B cell (primary cell): ENCODE results near the gene MYO10. TPM values are rescaled to one million over a fixed set of nuclear protein-coding genes. Genes with fewer than 3 reads are reported as not detected.

ENCODE experiments used
- ATAC-seq: fragments of 200-7000 bp; cut with Tn5 transposase; one replicate; pipeline ENCODE4 v1.10.0; 2021; ENCODE audit warnings: low read depth, mild to moderate bottlenecking, moderate number of reproducible peaks, moderate library complexity
- CTCF ChIA-PET: fragments of 350-600 bp; sonication (Branson Sonifier 250); formaldehyde crosslinking; loops from one replicate; lab custom pipeline; 2021; ENCODE audit warnings: antibody characterized with exemption, inconsistent platforms; lab: Charles Lee
- POLR2A ChIA-PET: fragments of 350-600 bp; sonication (Branson Sonifier 250); formaldehyde crosslinking; loops from one replicate; lab custom pipeline; 2021; ENCODE audit warnings: antibody characterized with exemption; lab: Charles Lee
- DNase-seq: peaks from one replicate; pipeline ENCODE4 v3.0.0; 2013
- H2AFZ ChIP-seq: 2 replicates; pipeline ENCODE4 v1.6.1; 2012; ENCODE audit warnings: mild to moderate bottlenecking, low read depth, low read length; ENCODE audit not compliant: insufficient read depth, poor library complexity, severe bottlenecking
- H3K27ac ChIP-seq, 2 donors: 1 replicate in 1 of 2; 2 replicates in 1 of 2; pipeline ENCODE4 v1.5.1; 2012 to 2013; ENCODE audit warnings: low read length in 2 of 2, mild to moderate bottlenecking in 2 of 2, moderate library complexity in 1 of 2
- H3K27me3 ChIP-seq, 4 experiments: fragments of 200-600 bp in 1 of 4; sonication (generic) in 1 of 4; replicated peaks in 1 of 4; 1 replicate in 2 of 4; 2 replicates in 2 of 4; pipeline versions ENCODE4 v1.6.1 to v1.7.0; 2013 to 2016; ENCODE audit warnings: low read length in 3 of 4, mild to moderate bottlenecking in 2 of 4, mixed read lengths in 1 of 4, moderate library complexity in 1 of 4; ENCODE audit not compliant: insufficient read depth in 4 of 4, control insufficient read depth in 3 of 4; ENCODE audit errors: control extremely low read depth in 1 of 4
- H3K36me3 ChIP-seq, 2 experiments: replicated peaks in 1 of 2; 1 replicate in 1 of 2; 2 replicates in 1 of 2; pipeline versions ENCODE4 v1.6.1 to v1.7.1; 2013; ENCODE audit warnings: low read length in 1 of 2; ENCODE audit not compliant: insufficient read depth in 2 of 2, control insufficient read depth in 1 of 2; ENCODE audit errors: control extremely low read depth in 1 of 2, extremely low read depth in 1 of 2
- H3K4me1 ChIP-seq, 2 donors: fragments of 200-600 bp in 1 of 2; sonication (generic) in 1 of 2; 1 replicate in 1 of 2; 2 replicates in 1 of 2; pipeline versions ENCODE4 v1.5.1 to v1.6.1; 2013 to 2017; ENCODE audit warnings: low read length in 2 of 2; ENCODE audit not compliant: control insufficient read depth in 2 of 2, insufficient read depth in 2 of 2
- H3K4me2 ChIP-seq: replicated peaks from 2 replicates; pipeline ENCODE3; 2012; ENCODE audit warnings: mild to moderate bottlenecking, low read depth, low read length; ENCODE audit not compliant: poor library complexity, severe bottlenecking
- H3K4me3 ChIP-seq, 5 experiments: fragments of 200-600 bp in 1 of 5; sonication (generic) in 1 of 5; 1 replicate in 3 of 5; 2 replicates in 2 of 5; pipeline versions ENCODE4 v1.5.1 to v1.7.0; 2011 to 2016; ENCODE audit warnings: low read length in 4 of 5, mild to moderate bottlenecking in 4 of 5, low read depth in 2 of 5, control low read depth in 1 of 5, moderate library complexity in 1 of 5; ENCODE audit not compliant: insufficient read depth in 1 of 5; ENCODE audit errors: control extremely low read depth in 1 of 5, extremely low read depth in 1 of 5
- H3K79me2 ChIP-seq: fragments of 200-600 bp; sonication (generic); one replicate; pipeline ENCODE4 v1.6.0; 2016; ENCODE audit warnings: low read length; ENCODE audit not compliant: control insufficient read depth, insufficient read depth
- H3K9ac ChIP-seq: fragments of 200-600 bp; sonication (generic); 2 replicates; pipeline ENCODE4 v1.6.1; 2017; ENCODE audit warnings: mild to moderate bottlenecking, low read length, moderate library complexity
- H3K9me3 ChIP-seq, 3 donors: one replicate each; pipeline versions ENCODE4 v1.6.1 to v1.7.1; 2013; ENCODE audit warnings: low read length in 2 of 3; ENCODE audit not compliant: control insufficient read depth in 2 of 3, insufficient read depth in 1 of 3; ENCODE audit errors: control extremely low read depth in 1 of 3
- H4K20me1 ChIP-seq: 2 replicates; pipeline ENCODE4 v1.6.0; 2012; ENCODE audit warnings: mild to moderate bottlenecking, low read length; ENCODE audit not compliant: insufficient read depth, control insufficient read depth, poor library complexity, severe bottlenecking
- H3K27ac Mint-ChIP-seq: one replicate; pipeline ENCODE4 v1.8.0; 2021; ENCODE audit warnings: mixed read lengths
- H3K27me3 Mint-ChIP-seq: one replicate; pipeline ENCODE4 v1.8.0; 2021; ENCODE audit warnings: mixed read lengths
- H3K4me1 Mint-ChIP-seq: one replicate; pipeline ENCODE4 v1.8.0; 2021; ENCODE audit warnings: mixed read lengths
- H3K4me3 Mint-ChIP-seq: one replicate; pipeline ENCODE4 v1.8.0; 2021; ENCODE audit warnings: mixed read lengths
- H3K9me3 Mint-ChIP-seq: one replicate; pipeline ENCODE4 v1.8.0; 2022; ENCODE audit warnings: mixed read lengths; ENCODE audit not compliant: insufficient read depth
- CTCF ChIP-seq: fragments of 200-600 bp; IDR thresholded peaks from one replicate; pipeline ENCODE4 v1.8.0; 2022; ENCODE audit warnings: antibody characterized with exemption, mild to moderate bottlenecking
- EZH2 ChIP-seq: IDR thresholded peaks from 2 replicates; pipeline ENCODE4 v1.6.1; 2012; ENCODE audit warnings: borderline replicate concordance, low read depth, mild to moderate bottlenecking, moderate library complexity, low read length; ENCODE audit not compliant: insufficient read depth, poor library complexity, severe bottlenecking
- WGBS: methylation state at CpG from one replicate; pipeline ENCODE4 v1.1.5; 2013; ENCODE audit warnings: missing lambda C conversion rate; ENCODE audit not compliant: insufficient coverage; 5-methylcytosine and 5-hydroxymethylcytosine counted together
- intact Hi-C: fragments of 100-400 bp; cut with micrococcal nuclease; formaldehyde crosslinking; loops from one replicate; pipeline ENCODE4 v1.10.0; 2022
- polyA plus RNA-seq: library from polyadenylated mRNA; depleted of rRNA; stranded (reverse); fragments of >200 nt; gene quantifications from 2 replicates; pipeline ENCODE4 v1.2.3, GENCODE V29; 2012
- total RNA-seq, 2 donors: library from RNA; stranded (reverse); fragments of 120-200 nt in 1 of 2; gene quantifications; 1 replicate in 1 of 2; 2 replicates in 1 of 2; pipeline versions ENCODE4 v1.2.3 to v1.2.4, GENCODE V29; 2013 to 2022

MYO10 gene
- total and polyA plus RNA-seq, 2 donors (not counting 1 experiment from before 2014, with no cell fraction given) = 0.10 TPM; not detected in 1

GRCh38 chr5:16913187-16914107 is 22.6 kb downstream of the MYO10 start:
- Mint-ChIP-seq H3K27ac (no peak overlapping the region), H3K9me3 (peaks cover 3% of the 10 kb centered on the region), H3K4me3 (no peak overlapping the region), H3K27me3 (no peaks in the 10 kb centered on the region), H3K4me1 (no peaks in the 10 kb centered on the region)
- no peak overlapping the region for H3K4me2 ChIP-seq
- WGBS = 82% methylated on average over 5 of the region's 7 CpGs
- H3K4me1 ChIP-seq = no peaks in the 10 kb centered on the region
- no peak overlapping the region for H2AFZ ChIP-seq
- CTCF ChIA-PET = interaction anchor here (0.7 kb wide), 1 partner anchor 9 kb away, joined by 3 read pairs; no protein-coding TSS in a partner anchor
- no peak overlapping the region for H3K4me3 ChIP-seq
- intact Hi-C loops = no loop called here
- ATAC-seq (no peak), DNase-seq (no peak)
- H4K20me1 ChIP-seq = no peaks in the 10 kb centered on the region
- no peaks in the 10 kb centered on the region for H3K79me2 ChIP-seq
- H3K36me3 ChIP-seq = no peaks in the 10 kb centered on the region
- POLR2A ChIA-PET = no interaction called here
- no peaks in the 10 kb centered on the region for H3K9me3 ChIP-seq
- TF ChIP-seq CTCF (no peak), EZH2 (no peak)
- no peaks in the 10 kb centered on the region for H3K27me3 ChIP-seq
- no peak overlapping the region for H3K27ac ChIP-seq
- H3K9ac ChIP-seq = no peak overlapping the region

- WGBS = 95% methylated on average over 2 of the region's 6 CpGs
- no peaks in the 10 kb centered on the region for H4K20me1 ChIP-seq
- H3K27ac ChIP-seq = no peak overlapping the region
- H3K9me3 ChIP-seq = peaks cover 0 to 4% (median 0%) of the 10 kb centered on the region in 3 donors
- Mint-ChIP-seq H3K27ac (no peak overlapping the region), H3K4me3 (no peak overlapping the region), H3K4me1 (no peaks in the 10 kb centered on the region), H3K9me3 (peaks cover 3% of the 10 kb centered on the region), H3K27me3 (no peaks in the 10 kb centered on the region)
- H3K79me2 ChIP-seq = no peaks in the 10 kb centered on the region
- no peaks in the 10 kb centered on the region for H3K27me3 ChIP-seq
- no peak for DNase-seq
- ChIA-PET POLR2A (no interaction called here), CTCF (no interaction called here)
- no peak overlapping the region for H3K4me2 ChIP-seq
- ATAC-seq = no peak
- no peaks in the 10 kb centered on the region for H3K4me1 ChIP-seq
- no peaks in the 10 kb centered on the region for H3K36me3 ChIP-seq
- TF ChIP-seq CTCF (no peak), EZH2 (no peak)
- no peak overlapping the region for H2AFZ ChIP-seq
- H3K9ac ChIP-seq = no peak overlapping the region
- H3K4me3 ChIP-seq = no peak overlapping the region
- intact Hi-C loops = no loop called here
Measured at GRCh38 chr5:16912080-16912479, 24.0 kb downstream of the MYO10 start.
